Ramos (cell line): Measurements from ENCODE around the gene DAAM1.

ENCODE experiments used
- in situ Hi-C: fragments of 300-500 bp; cut with MboI; formaldehyde crosslinking; loops from one replicate; pipeline ENCODE4 v1.14.3; 2022; ENCODE audit warnings: low sequenced_read_pairs; ENCODE audit not compliant: unreplicated experiment

Gene DAAM1

GRCh38 chr14:59355091-59355490 lies 166.6 kb downstream of the DAAM1 start:
- in situ Hi-C loops = no loop called here

- in situ Hi-C loops = no loop called here
Measured at GRCh38 chr14:59356312-59356711, 167.8 kb downstream of the DAAM1 start.

GRCh38 chr14:59356767-59357166 lies 168.3 kb downstream of the DAAM1 start:
- in situ Hi-C loops = no loop called here

GRCh38 chr14:59358102-59358501 lies 169.6 kb downstream of the DAAM1 start:
- in situ Hi-C loops = no loop called here

GRCh38 chr14:59358784-59359183 lies 170.3 kb downstream of the DAAM1 start:
- in situ Hi-C loops = no loop called here

- in situ Hi-C loops = no loop called here
Measured at GRCh38 chr14:59359431-59360124, 171.1 kb downstream of the DAAM1 start.

- in situ Hi-C loops = no loop called here
Measured at GRCh38 chr14:59360233-59360632, 171.8 kb downstream of the DAAM1 start.

- in situ Hi-C loops = no loop called here
Measured at GRCh38 chr14:59360923-59361794, 172.7 kb downstream of the DAAM1 start.

GRCh38 chr14:59362513-59362912 lies 174.0 kb downstream of the DAAM1 start:
- in situ Hi-C loops = no loop called here

GRCh38 chr14:59363531-59364226 lies 175.2 kb downstream of the DAAM1 start:
- in situ Hi-C loops = no loop called here

GRCh38 chr14:59370158-59370742 lies 181.8 kb downstream of the DAAM1 start:
- in situ Hi-C loops = no loop called here

- in situ Hi-C loops = no loop called here
Measured at GRCh38 chr14:59371771-59372170, 183.3 kb downstream of the DAAM1 start.

GRCh38 chr14:59374048-59374447 lies 185.6 kb downstream of the DAAM1 start:
- in situ Hi-C loops = no loop called here

- in situ Hi-C loops = no loop called here
Measured at GRCh38 chr14:59376686-59377085, 188.2 kb downstream of the DAAM1 start.

GRCh38 chr14:59377491-59377890 lies 189.0 kb downstream of the DAAM1 start:
- in situ Hi-C loops = no loop called here

GRCh38 chr14:59377991-59378601 lies 189.6 kb downstream of the DAAM1 start:
- in situ Hi-C loops = no loop called here

GRCh38 chr14:59389936-59390335 lies 201.5 kb downstream of the DAAM1 start:
- in situ Hi-C loops = no loop called here

GRCh38 chr14:59391388-59391787 lies 202.9 kb downstream of the DAAM1 start:
- in situ Hi-C loops = no loop called here

GRCh38 chr14:59394268-59394667 lies 205.8 kb downstream of the DAAM1 start:
- in situ Hi-C loops = no loop called here

GRCh38 chr14:59395672-59396071 lies 207.2 kb downstream of the DAAM1 start:
- in situ Hi-C loops = no loop called here
